ENCODE measurements around the gene PDZK1.
"Not testable (repeated sequence)": the region's sequence is repeated elsewhere in the genome, so short reads cannot be mapped to it uniquely, and the experiment has no call there.

The PDZK1 gene

DNA sequence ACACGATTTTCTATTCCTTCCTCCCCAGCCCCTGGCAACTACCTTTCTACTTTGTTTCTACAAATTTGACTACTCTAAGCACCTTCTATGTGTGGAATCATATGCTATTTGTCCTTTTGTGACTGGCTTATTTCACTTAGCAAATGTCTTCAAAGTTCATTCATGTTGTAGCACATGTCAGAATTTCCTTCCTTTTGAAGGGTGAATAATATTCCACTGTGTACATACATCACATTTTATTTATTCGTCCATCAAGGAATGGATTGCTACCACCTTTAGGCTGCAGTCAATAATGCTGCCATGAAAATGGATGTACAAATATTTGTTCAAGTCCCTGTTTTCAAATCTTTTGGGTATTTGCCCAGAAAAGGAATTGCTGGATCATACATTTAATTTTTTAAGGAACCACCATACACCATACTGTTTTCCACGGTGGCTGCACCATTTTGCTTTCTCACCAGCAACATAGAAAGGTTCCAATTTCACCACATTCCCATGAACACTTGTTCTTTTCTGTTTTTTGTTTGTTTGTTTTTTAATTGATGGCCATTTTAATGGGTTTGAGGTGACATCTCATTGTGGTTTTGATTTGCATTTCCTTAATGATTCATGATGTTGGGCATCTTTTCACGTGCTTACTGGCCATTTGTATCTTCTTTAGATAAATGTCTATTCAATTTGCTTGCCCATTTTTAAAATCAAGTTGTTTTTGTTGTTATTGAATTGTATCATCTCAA is 3.3 kb upstream of the PDZK1 start:
- DNase-seq, result no peak

DNA sequence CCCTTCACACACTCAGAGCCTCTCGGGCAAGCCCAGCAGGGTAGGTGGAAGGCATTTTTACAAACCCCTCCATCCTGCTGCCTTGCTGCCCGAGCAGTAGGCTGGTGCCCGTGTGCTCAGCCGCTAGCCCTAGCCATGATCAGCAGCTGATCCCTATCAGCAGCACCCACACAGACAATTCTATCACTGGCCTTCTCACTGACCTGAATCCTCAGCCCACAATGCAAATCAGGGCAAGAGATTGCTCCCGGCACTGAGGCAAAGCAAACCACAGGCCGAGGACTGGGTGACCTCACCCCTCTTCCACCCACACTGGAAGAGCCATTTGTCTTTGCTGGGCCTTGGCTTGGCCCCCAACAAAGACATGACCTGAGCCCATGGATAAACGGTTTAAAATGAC is 895 bp upstream of the PDZK1 start:
- DNase-seq, result no peak

DNA sequence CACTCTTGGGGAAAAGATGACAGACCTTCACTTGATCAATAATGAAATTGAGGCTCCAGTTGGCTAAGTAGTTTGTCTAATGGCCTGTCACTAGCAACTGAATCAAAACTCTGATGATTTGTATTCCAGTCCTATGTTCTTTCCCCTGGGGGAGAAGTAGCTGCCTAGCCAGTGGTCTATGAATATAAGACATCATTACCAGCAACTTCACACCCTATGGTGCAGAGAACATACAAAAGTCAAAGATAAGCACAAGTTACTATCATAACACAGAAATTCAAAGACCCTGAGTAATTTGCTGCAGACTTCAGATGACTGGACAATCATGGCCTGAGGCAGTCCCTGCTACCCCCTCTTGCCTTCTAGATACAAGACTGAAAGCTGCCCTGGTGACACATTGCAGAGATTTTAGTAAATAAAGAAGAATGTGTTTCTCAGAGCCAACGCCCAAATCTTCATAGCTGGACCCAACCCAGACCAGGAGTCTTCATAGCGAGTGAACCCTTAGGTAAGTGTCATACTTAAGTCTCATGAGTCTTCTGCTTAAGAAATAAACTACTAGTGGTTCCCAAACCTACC is 993 bp downstream of the PDZK1 start:
- no peak for DNase-seq

DNA sequence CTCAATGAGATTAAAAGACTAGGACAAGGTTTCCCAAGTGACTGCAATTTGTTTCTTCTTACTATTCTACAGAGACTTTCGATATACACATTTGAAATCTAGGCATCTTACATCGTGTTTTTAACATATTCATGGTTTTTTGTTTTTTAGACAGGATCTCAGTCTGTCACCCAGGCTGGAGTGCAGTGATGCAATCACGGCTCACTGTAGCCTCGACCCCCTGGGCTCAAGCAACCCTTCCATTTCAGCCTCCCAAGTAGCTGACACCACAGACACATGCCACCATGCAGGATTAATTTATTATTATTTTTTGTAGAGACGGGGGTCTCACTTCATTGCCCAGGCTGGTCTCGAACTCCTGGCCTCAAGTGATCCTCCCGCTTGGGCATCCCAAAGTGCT is 1.5 kb downstream of the PDZK1 start:
- no peak for DNase-seq

DNA sequence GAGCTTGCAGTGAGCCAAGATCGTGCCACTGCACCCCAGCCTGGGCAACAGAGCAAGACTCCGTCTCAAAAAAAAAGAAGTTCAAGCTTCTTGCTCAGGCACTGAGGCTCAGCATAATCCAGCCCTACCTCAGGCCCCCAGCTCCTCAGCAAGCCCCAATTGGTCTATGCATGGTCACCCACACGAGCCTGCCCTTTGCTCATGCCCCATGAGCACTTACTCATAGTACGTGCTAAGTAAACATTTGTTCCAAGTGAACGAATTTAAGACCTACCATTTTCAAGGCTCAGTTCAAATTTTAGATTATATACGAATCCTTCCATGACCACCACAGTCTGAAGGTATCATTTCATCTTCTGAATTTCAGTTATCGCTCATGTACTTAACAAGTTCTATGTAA is 4.3 kb downstream of the PDZK1 start:
- no peak for DNase-seq

DNA sequence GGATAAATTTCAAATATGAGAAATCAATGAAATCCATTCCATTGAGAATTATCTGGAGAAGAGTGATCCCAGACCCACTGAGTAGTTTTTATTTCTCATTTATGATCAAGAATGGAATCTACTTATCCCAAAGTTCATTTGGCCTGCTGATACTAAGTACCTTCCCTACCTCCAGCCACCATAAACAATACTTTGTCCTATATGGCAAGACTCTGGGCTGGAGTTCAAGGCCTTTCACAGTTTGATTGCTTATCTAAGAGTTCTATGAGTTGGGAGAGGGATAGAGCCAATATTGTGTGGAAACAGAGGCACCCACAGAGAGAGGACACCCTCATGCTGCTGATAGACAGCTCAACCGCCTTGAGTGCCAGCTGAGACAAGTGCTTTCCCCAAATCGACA is 5.1 kb downstream of the PDZK1 start:
- no peak for DNase-seq

DNA sequence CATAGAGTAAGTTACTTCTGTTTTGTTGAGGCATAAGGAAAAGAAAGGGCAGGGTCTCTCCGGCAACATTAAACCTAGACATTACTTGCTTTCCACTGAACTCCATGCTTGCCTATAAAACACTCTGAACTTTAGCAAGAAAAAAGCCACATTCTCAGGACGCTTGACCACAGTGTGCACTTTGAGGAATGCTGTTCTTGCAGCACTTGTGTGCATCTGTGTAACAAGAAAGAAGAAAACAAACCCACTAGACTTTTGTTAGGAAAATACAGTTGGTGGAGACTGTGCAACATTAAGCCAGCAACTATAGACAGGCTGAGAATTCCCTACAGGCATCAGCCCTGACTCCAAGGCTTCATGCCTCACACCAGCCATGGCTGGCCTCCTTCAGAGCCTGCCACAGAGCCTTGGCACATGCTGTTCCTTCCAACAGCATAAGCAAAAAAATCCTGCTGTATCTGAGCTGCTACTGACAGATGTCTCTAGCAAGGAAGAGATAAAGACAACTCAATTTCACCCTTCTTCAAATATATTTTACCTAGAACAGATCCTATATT is 5.8 kb downstream of the PDZK1 start:
- no peak for DNase-seq

DNA sequence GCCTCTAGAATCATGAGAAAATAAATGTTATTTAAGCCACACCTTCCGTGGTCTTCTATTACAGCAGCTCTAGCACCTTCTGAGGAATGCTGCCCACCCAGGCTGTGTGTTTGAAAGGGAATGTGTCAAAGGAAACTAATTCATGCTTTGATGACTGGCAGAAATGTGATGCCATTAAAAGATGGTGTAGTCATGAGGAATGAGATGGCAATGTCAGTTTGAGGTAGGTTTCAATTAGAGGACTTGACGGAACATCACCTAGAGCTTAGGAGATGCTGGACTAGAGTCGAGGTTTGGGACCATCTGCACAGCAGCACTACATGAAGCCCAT is 10.6 kb downstream of the PDZK1 start:
- DNase-seq, result no peak

DNA sequence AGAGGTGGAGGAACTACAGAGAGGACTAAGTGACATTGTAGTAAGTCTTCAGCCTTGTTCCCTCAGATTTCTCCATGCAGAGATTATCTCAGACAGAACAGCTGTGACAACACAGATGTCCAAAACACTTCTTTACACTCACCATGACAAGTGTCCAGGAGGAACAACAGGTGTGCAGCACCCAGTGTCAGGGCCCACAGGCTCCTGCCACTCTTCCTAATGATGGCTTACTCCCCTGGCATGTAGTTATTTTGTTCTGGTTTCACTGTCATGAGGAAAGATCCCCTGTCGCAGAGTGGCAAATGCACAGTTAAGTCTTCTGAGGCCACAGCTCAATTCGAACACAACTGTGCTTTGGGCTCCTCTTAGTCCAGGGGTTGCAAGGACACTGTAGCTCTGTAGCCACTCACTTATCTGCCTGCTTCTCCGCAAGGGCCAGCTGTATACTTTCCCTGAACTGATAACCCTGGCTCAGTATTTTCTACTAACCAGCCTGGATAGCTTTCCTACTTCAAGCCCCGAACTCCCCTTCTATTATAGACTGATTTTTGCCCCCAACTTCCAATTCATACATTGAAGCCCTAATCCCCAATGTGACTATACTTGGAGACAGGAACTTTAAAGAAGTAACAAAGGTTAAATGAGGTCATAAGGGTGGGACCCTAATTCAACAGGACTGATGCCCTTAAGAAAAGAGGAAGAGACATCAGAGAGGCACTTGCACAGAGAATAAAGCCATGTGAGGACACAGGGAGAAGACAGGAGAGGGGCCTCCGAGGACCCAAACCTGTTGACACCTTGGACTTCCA is 11.1 kb downstream of the PDZK1 start:
- no peak for DNase-seq

DNA sequence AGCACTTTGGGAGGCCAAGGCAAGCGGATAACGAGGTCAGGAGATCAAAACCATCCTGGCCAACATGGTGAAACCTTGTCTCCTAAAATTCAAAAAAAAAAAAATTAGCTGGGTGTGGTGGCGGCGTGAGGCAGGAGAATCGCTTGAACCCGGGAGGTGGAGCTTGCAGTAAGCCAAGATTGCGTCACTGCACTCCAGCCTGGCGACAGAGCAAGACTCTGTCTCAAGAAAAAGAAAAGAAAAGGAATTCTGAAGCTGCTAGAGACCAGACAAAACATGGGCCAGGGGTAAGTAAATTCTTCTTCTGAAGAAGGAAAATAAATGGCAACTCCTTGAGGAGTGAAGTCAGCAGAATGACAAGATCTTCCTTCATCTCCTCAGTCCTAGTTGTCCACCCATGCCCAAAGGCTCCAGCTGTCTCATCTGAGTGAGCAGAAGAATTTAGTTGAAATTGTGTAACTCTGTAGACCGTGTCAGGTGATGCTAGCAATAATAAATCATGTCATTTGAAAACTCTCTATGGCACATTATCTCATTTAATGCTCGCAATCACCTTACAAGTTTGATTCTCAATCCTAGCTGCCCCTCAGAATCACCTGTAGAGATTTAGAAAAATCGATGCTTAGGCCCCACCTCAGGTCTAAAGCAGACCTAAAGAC is 14.3 kb downstream of the PDZK1 start:
- DNase-seq, result no peak

DNA sequence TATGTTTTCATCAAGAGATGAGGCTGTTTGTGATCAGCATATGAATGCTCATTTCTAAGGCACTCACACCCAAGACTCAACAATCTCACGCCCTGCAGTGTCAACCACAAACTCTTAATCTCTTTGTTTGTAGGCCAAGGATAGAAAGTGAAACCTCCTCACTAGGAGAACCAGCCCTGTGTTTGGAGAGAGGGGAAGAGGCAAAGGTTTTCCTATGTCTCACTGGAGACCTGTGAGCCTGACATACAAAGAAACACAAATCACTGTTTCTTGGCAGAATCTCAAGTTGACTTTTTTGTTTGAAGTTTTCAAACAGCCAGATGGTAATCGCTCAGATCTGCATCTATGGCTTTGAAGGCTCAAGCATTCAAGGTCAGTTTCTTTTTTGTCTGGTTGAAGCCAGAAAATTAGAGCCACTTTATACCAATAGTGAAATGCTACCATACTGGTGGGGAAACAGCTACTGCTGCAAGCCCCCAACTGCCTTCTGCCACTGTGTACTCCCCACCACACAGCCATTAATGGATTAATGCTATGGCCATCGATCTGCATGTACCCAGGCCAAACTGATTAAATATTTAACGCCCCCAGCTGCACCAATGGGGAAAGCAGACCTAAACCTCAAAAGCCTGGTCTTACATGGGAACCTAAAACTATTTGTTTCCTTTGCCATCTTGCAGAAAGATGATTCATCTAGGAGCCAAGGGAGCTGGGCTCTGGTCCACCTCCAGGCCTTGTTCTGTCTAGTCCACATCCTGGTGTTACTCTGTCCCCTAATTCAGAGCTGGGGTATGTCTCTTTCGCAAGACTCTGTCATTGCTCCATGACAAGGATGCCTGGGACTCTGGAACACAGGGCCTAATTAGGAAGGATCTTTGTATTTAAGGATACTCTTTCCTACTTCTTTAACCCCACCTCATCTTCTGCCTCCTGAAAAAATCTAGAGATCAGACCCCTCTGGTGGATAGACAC is 16.3 kb downstream of the PDZK1 start:
- DNase-seq, result no peak

DNA sequence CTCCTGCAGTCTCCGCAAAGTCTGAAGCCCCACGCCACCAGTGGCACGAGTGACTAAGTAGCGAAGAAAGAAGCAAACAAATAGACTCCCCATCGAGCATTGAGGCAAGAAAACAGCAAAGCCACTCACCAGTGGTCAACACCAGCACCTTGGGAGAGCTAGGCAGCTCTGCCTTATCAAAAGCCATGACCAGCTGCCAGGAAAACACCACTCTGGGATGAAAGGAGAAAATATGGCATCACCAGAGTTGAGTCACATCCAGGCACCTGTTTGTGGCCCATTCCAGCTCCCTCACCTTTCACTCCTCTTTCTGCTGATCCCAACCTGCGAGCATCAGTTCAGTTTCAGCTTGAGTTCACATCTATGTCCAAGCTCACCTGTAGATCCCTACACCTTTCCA is 17.2 kb downstream of the PDZK1 start:
- DNase-seq, result no peak

DNA sequence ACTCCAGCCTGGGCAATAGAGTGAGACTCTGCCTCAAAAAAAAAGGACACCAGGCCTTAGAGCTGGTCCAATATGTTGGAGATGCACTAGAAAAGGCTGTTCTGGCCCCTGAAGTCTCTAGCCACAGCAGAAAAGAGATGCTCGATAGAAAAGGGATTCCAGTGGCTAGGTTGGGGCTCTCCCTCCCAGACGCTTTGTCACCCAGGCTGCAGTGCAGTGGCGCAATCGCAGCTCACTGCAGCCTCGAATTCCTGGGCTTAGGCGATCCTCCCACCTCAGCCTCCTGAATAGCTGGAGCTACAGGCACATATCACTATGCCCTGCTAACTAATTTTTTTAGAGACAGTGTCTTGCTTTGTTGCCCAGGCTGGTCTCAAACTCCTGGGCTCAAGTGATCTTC is 18.2 kb downstream of the PDZK1 start:
- no peak for DNase-seq

DNA sequence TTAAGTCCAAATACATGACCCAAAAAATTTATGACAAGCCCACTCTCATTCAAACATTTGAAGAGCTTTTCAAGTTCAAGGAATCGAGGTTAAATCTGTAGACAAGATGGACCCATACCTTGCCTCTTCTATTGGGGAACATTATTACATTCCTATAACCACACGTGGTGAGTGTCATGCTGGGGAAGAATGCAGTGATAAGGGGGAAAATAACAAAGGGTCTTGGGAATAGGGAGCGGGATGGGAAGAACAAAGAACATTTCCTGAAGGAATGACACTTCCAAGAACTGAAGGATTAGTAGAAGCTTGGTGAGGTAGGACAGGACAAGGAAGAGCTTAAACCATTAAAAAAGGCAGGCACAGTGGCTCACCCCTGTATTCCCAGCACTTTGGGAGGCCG is 18.8 kb downstream of the PDZK1 start:
- DNase-seq, result no peak

DNA sequence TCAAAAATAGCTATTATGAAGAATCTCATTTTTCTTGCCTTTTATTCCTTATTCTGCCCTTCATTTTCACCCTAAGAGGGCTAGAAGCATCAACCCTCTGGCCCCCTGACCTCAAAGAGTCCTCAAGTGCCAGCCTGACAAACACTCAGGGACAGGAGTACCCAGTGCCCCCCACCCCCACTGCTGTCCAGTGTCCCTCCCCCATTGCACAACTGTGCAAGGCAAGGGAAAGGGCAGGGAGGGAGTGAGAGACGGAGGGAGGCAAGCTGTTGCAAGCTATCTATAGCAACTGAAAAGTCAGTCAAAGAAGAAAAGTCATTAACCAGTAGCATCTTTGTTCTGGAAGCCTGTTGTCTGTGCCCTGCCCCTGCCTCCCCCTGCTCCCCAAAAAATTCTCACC is 21.1 kb downstream of the PDZK1 start:
- not testable (repeated sequence) for DNase-seq

DNA sequence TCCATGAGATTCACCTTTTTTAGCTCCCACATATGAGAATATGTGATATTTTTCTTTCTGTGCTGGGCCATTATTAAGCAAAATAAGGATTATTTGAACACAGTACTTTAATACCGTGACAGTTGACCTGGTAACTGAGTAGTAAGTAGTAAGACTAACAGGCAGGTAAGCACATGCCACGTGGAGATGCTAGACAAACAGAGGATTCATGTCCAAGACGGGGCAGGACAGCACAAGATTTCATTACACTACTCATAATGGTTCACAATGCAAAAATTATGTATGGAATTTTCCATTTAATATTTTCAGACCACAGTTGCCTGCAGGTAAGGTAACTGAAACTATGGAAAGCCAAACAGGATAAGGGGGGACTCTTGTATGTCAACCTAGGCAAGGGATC is 22.3 kb downstream of the PDZK1 start:
- DNase-seq, result not testable (repeated sequence)

DNA sequence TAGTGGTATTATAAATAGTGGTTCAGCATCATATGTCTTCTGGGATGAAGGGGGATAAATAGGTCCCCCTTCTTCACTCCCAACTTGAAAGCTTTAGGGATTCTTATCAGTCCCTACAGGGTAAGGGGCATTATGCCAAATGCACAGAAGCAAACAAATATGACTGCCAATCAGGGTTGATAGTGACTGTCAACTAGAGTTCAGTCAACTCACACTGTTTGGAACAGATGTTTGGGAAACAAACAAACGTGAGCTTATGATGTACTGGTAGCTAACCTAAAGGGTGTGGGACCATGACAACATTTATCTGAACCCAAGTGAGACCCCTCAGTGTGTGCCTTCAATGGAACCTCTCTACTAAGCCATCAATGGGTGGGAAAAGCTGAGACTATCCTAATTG is 34.0 kb downstream of the PDZK1 start:
- not testable (repeated sequence) for DNase-seq

DNA sequence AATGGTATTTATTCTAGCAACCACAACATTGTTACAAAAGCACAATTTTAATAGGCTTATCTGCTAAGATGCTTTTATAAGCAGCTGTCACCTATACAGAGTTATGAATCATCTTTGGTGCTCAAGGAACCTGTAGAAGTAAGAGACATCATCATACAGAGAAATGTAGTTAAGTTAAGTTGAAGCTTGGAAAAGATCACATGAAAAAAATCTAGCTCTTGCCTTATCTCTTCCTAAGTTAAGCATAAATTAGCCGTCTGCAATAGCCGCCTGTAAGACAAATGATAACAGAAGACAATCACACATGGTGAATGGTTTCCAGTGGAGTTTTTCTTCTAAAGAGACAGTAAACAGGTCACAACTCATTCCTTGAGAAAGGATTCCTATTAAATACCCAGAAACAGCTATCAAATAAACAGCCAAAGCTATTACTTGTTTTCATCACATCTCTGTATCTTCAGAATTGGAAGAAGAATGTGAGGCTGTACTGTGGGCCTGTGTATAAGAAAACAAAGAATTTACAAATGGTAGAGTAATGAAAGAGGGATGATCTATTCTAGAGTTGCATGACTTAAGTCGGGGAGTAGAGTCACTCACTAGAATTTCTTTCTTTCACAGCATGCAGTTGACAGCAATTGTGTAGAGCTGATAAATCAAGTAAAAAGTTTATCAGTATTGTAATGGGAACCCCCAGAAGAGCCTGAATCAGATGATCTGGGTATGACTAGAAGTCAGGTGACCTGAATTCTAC is 36.0 kb downstream of the PDZK1 start:
- DNase-seq, result not testable (repeated sequence)

DNA sequence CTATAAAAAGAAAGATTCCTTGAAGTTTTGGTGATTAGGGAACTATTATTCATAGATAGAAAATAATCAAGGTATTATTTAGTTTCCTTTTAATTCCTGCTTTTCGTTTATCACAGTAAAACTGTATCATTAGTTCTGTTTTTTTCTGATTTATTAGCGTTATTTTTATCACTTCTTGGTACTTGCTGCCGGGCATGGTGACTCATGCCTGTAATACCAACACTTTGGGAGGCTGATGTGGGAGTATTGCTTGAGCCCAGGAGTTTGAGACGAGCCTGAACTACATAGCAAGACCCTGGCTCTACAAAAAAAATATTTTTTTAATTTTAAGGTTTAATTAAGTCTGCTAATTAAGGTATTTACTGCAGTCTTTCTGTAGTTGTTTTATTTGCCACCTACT is 42.2 kb downstream of the PDZK1 start:
- not testable (repeated sequence) for DNase-seq

DNA sequence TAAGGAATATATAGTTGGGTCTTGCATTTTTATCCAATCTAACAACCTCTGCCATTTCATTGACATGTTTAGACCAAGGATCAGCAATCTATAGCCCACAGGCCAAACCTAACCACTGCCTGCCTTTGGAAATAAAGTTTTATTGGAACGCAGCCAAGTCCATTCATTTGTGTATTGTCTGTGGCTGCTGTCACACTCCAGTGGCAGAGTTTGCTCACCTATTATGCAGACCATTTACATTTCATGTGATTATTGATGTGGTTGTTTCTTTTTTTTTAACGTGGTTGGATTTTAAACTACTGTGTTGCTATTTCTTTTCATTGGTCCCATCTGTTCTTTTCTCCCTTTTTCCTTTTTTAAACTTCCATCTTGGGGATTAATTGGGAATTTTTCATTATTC is 44.7 kb downstream of the PDZK1 start:
- DNase-seq, result not testable (repeated sequence)

DNA sequence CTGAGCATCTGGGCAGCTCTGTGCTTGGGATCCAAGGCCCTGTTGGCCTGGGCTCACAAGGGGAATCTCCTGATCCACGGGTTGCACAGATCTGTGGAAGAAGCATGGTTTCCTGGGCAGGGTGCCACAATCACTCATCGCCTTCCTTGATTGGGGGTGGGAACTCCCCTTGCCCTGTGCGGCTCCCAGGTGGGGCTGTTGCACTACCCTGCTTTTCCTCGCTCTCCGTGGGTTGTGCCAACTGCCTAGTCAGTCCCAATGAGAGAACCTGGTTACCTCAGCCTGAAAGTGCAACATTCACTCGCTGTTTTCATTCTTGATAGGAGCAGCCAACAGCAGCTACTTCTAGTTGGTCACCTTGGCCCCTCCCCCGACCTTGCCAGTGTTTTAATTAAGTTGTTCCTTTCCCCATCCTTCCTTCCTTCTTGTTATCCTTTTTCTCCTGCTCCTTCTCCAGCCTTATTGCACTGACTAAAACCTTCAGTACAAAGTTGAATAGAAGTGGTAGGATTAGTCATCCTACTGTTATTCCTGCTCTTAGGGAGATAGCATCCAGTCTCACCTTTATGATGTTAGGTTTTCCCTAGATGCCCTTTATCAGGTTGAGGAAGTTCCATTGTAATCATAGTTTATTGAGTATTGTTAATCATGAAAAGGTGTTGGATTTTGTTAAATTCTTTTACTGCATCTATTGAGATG is 50.8 kb downstream of the PDZK1 start:
- not testable (repeated sequence) for DNase-seq

Data from effector CD4-positive, alpha-beta T cell (primary cell).